Stromal cell of bone marrow (primary cell): ENCODE results near the gene PRKAG2.
"Not testable (repeated sequence)": the region's sequence is repeated elsewhere in the genome, so short reads cannot be mapped to it uniquely, and the experiment has no call there.

Source experiments
- DNase-seq: peaks from one replicate; pipeline ENCODE4 v3.0.0-alpha.2; 2012; ENCODE audit warnings: low read depth

Gene PRKAG2

GRCh38 chr7:151876899-151877777 is at the start of gene PRKAG2:
PRKAG2 (minus strand) TSS chr7:151877115; CDS start chr7:151876620, 495 bp downstream.
- DNase-seq: no peak

GRCh38 chr7:151926336-151926712 is 49.4 kb upstream of the PRKAG2 start:
- DNase-seq: no peak

GRCh38 chr7:151925446-151926335 is 48.8 kb upstream of the PRKAG2 start:
- no peak for DNase-seq

- no peak for DNase-seq
Observed at GRCh38 chr7:151924508-151924907, 47.6 kb upstream of the PRKAG2 start.

- no peak for DNase-seq
Observed at GRCh38 chr7:151924001-151924400, 47.1 kb upstream of the PRKAG2 start.

GRCh38 chr7:151923097-151923876 is 46.4 kb upstream of the PRKAG2 start:
- DNase-seq: no peak

- no peak for DNase-seq
Observed at GRCh38 chr7:151921451-151921850, 44.5 kb upstream of the PRKAG2 start.

GRCh38 chr7:151920488-151920887 is 43.6 kb upstream of the PRKAG2 start:
- no peak for DNase-seq

- no peak for DNase-seq
Observed at GRCh38 chr7:151919595-151919994, 42.7 kb upstream of the PRKAG2 start.

GRCh38 chr7:151918510-151918843 is 41.6 kb upstream of the PRKAG2 start:
- no peak for DNase-seq

- DNase-seq: no peak
Observed at GRCh38 chr7:151917791-151918509, 41.0 kb upstream of the PRKAG2 start.

GRCh38 chr7:151914051-151914450 is 37.1 kb upstream of the PRKAG2 start:
- DNase-seq: no peak

- DNase-seq: not testable (repeated sequence)
Observed at GRCh38 chr7:151910655-151911054, 33.7 kb upstream of the PRKAG2 start.

GRCh38 chr7:151907115-151907514 is 30.2 kb upstream of the PRKAG2 start:
- DNase-seq: not testable (repeated sequence)

GRCh38 chr7:151905766-151906165 is 28.9 kb upstream of the PRKAG2 start:
- no peak for DNase-seq

GRCh38 chr7:151905353-151905752 is 28.4 kb upstream of the PRKAG2 start:
- no peak for DNase-seq

- no peak for DNase-seq
Observed at GRCh38 chr7:151904270-151904669, 27.4 kb upstream of the PRKAG2 start.

- no peak for DNase-seq
Observed at GRCh38 chr7:151903249-151904032, 26.5 kb upstream of the PRKAG2 start.

GRCh38 chr7:151902311-151902710 is 25.4 kb upstream of the PRKAG2 start:
- DNase-seq: no peak

GRCh38 chr7:151901828-151902227 is 24.9 kb upstream of the PRKAG2 start:
- DNase-seq: no peak
